Thoracic aorta (tissue), 2 donors: ENCODE data around the gene TNNT2. TPM values are rescaled to one million over a fixed set of nuclear protein-coding genes. Genes with fewer than 3 reads are reported as not detected.
A peak's percentile ranks its signal among the peaks of the same experiment; 100 is the strongest.

Experiments used
- ATAC-seq: fragments of 150-250 bp; one replicate; pipeline ENCODE4 v1.8.0; 2017; ENCODE audit warnings: low read depth; ENCODE audit not compliant: insufficient number of reproducible peaks, low FRiP score
- DNase-seq: peaks from one replicate; pipeline ENCODE4 v3.0.0-alpha.2; 2020; ENCODE audit warnings: low spot score
- H3K27ac ChIP-seq, 2 donors: fragments of 200-600 bp; sonication (generic); 1 replicate in 1 of 2; 2 replicates in 1 of 2; pipeline ENCODE4 v1.5.1; 2016; ENCODE audit warnings: mild to moderate bottlenecking in 2 of 2, moderate library complexity in 2 of 2
- H3K27me3 ChIP-seq: fragments of 200-600 bp; sonication (generic); replicated peaks from 2 replicates; pipeline ENCODE4 v1.6.0; 2016; ENCODE audit warnings: mild to moderate bottlenecking; ENCODE audit not compliant: insufficient read depth
- H3K36me3 ChIP-seq: fragments of 200-600 bp; sonication (generic); one replicate; pipeline ENCODE4 v1.5.1; 2016
- H3K4me1 ChIP-seq, 2 donors: fragments of 200-600 bp; sonication (generic); 1 replicate in 1 of 2; 2 replicates in 1 of 2; pipeline versions ENCODE4 v1.5.1 to v1.6.0; 2016; ENCODE audit warnings: low read depth in 2 of 2, mild to moderate bottlenecking in 1 of 2; ENCODE audit not compliant: control insufficient read depth in 1 of 2
- H3K4me3 ChIP-seq: fragments of 200-600 bp; sonication (generic); 2 replicates; pipeline ENCODE4 v1.5.1; 2016; ENCODE audit warnings: mild to moderate bottlenecking
- H3K9me3 ChIP-seq: fragments of 200-600 bp; sonication (generic); 2 replicates; pipeline ENCODE4 v1.5.1; 2016
- total RNA-seq, 2 donors: library from RNA; depleted of rRNA; stranded (reverse); fragments of >200 nt; gene quantifications; one replicate each; pipeline versions ENCODE4 v1.1.0 to v1.2.3, GENCODE V29; 2016
- TF ChIP-seq, protein P1 (sequence below): fragments of 200-600 bp; sonication (generic); IDR thresholded peaks from one replicate; pipeline ENCODE4 v1.5.1; 2019; ENCODE audit warnings: antibody characterized with exemption

Gene TNNT2
- total RNA-seq, 2 donors from 2014 or later, result 0.21 TPM; not detected in 1

DNA sequence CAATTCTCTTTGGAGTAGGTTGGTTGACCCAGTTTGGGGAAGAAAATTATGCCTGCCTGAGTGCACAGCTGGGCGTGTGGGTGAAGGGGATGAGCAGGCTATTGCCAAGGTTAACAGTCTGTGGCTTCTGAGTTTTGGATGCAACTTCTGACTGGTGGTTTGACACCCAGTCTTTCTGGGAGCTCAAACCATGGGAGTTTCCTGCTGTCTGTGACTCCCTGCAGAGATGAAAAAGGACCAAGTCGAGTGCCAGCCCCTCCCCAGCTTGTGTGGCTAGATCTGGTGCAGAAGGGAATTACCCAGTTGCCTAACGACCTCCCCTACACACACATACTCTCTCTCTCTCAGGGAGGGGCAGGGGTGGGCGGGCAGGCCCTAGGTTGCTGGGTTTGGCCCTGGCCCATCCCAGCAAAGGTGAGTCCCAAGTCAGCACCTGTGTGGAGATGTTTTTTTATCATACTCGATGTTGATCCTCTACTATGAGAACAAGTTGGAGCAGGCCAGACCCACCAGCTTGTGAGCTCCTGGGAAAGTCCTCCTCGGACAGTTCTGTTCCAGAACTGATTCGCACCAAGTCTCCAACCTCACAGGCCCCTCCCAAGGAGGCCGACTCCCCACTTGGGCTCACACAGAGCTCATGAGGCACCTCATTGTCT is 66.0 kb downstream of the TNNT2 start:
- no peaks in the 10 kb centered on the region for H3K36me3 ChIP-seq
- no peaks in the 10 kb centered on the region for H3K27me3 ChIP-seq
- no peak overlapping the region for H3K4me3 ChIP-seq
- DNase-seq (no peak), ATAC-seq (no peak)
- TF ChIP-seq, protein P1, sequence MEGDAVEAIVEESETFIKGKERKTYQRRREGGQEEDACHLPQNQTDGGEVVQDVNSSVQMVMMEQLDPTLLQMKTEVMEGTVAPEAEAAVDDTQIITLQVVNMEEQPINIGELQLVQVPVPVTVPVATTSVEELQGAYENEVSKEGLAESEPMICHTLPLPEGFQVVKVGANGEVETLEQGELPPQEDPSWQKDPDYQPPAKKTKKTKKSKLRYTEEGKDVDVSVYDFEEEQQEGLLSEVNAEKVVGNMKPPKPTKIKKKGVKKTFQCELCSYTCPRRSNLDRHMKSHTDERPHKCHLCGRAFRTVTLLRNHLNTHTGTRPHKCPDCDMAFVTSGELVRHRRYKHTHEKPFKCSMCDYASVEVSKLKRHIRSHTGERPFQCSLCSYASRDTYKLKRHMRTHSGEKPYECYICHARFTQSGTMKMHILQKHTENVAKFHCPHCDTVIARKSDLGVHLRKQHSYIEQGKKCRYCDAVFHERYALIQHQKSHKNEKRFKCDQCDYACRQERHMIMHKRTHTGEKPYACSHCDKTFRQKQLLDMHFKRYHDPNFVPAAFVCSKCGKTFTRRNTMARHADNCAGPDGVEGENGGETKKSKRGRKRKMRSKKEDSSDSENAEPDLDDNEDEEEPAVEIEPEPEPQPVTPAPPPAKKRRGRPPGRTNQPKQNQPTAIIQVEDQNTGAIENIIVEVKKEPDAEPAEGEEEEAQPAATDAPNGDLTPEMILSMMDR, result no peak
- no peaks in the 10 kb centered on the region for H3K9me3 ChIP-seq
- H3K4me1 ChIP-seq, result no peaks in the 10 kb centered on the region
- no peak overlapping the region for H3K27ac ChIP-seq

DNA sequence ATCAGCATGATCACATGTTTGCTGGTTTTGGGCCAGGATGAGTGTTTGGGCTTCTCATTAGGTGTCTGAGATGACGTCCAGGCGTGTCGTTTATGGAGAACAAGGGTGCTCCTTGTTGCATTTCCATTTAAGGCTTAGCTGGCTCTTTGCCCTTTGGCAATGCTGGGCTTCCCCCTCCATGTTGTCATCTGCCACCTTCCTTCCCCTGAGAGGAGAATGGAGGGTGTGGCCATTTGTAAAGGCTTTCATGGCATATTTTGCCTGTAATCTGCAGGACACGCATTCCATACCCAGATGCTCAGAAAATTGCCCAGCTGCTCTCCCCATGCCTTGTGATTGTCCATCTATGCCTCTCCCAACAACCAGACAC is 66.5 kb downstream of the TNNT2 start:
- Histone ChIP-seq H3K27ac (no peak overlapping the region), H3K4me1 (no peaks in the 10 kb centered on the region), H3K36me3 (no peaks in the 10 kb centered on the region), H3K27me3 (no peaks in the 10 kb centered on the region), H3K9me3 (no peaks in the 10 kb centered on the region), H3K4me3 (no peak overlapping the region)
- TF ChIP-seq, protein P1, result no peak
- DNase-seq (no peak), ATAC-seq (no peak)

DNA sequence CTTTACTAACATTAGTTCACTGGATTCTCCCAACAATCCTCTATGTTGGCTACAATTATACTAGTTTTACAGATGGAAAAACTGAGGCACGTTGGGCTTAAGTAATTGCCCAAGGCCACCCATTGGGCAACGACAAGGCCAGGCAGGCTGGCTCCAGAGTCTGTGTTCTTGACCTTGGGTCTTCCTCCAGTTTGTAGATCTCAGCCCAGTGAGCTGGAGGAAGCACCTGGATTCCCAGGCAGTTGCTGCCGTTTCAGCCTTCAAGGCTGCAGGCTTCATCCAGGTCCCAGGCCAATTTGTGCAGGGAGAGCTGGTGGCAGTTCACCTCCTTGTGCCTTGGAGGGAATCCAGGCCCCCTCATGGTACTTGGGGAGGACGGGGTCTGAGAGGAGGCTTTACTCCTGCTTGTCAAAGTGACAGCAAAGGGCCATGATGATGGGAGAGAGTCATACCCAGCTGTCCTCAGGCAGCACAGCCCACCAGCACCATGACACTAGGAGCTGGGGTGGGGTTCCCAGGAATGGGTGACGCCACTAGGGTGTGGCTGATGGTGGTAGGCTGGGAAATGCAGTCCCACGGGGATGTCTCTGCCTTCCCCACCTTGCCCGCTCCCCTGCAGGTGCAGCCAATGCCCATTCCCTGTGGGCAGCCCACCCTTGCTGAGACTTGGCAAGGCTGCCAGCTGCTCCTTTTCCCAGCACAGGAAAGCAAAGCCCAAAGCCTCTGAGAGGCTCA is 67.1 kb downstream of the TNNT2 start:
- no peaks in the 10 kb centered on the region for H3K4me1 ChIP-seq
- DNase-seq (no peak), ATAC-seq (no peak)
- TF ChIP-seq, protein P1, result no peak
- H3K9me3 ChIP-seq, result no peaks in the 10 kb centered on the region
- no peak overlapping the region for H3K4me3 ChIP-seq
- no peaks in the 10 kb centered on the region for H3K36me3 ChIP-seq
- H3K27me3 ChIP-seq, result no peaks in the 10 kb centered on the region
- no peak overlapping the region for H3K27ac ChIP-seq

DNA sequence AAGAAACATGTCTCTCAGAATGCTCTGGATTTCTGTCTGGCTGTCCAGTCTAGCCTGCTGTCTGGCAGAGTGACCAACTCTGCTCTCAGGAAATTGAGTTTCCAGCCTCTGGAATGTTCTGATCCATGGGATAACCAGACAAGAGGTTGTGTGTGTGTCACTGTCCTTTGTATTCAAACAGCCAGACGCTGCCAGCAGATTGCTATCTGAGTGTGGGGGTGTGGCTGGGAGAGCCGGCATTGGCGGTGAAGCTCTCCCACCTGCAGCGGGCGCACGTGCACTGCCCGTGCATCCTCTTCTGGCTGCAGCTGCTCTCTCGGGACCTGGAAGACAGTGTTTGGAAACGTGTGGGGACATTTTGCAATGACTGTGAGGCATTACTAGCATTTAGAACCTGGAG is 68.1 kb downstream of the TNNT2 start:
- H3K27ac ChIP-seq, result no peak overlapping the region
- H3K9me3 ChIP-seq, result no peaks in the 10 kb centered on the region
- peak; percentile 48 for ATAC-seq
- TF ChIP-seq, protein P1, result no peak
- H3K4me1 ChIP-seq, result no peaks in the 10 kb centered on the region
- no peak overlapping the region for H3K4me3 ChIP-seq
- H3K36me3 ChIP-seq, result no peaks in the 10 kb centered on the region
- no peak for DNase-seq
- no peaks in the 10 kb centered on the region for H3K27me3 ChIP-seq

Other genes with a start within 250 kb of the TNNT2 start
- gene TMEM9, start 223.2 kb downstream of the TNNT2 start, total RNA-seq, result 10 to 100 TPM; 30.0 to 58.2 TPM
- gene IGFN1, start 186.9 kb downstream of the TNNT2 start, total RNA-seq, result not detected
- gene PKP1, start 94.2 kb downstream of the TNNT2 start, total RNA-seq, result under 1 TPM in 1 of 2 donors, not detected in 1; 0.54 TPM
- gene LAD1, start 21.6 kb upstream of the TNNT2 start, total RNA-seq, result 10 to 100 TPM in 1 of 2 donors, under 1 TPM in 1; 0.41 to 11.1 TPM
- gene TNNI1, start 44.0 kb upstream of the TNNT2 start, total RNA-seq, result 1 to 10 TPM in 1 of 2 donors, not detected in 1; 1.2 TPM
- 100 to 1,000 TPM in 1 of 2 donors, 10 to 100 TPM in 1; 65.7 to 134 TPM for gene PHLDA3, start 91.5 kb upstream of the TNNT2 start, total RNA-seq
- 1,000 to 10,000 TPM; 2,051 to 3,060 TPM for gene CSRP1, start 129.4 kb upstream of the TNNT2 start, total RNA-seq
- 100 to 1,000 TPM; 126 to 255 TPM for gene NAV1, start 161.4 kb upstream of the TNNT2 start, total RNA-seq